Uterus (tissue), 4 donors: Measurements from ENCODE around the gene MT1B. TPM values are rescaled to one million over a fixed set of nuclear protein-coding genes. Genes with fewer than 3 reads are reported as not detected.

ENCODE experiments used
- DNase-seq, 2 donors: peaks; one replicate each; pipeline ENCODE4 v3.0.0-alpha.2; 2019 to 2020
- H3K27ac ChIP-seq, 2 donors: fragments of 200-600 bp; sonication (generic); 1 replicate in 1 of 2; 2 replicates in 1 of 2; pipeline ENCODE4 v1.5.1; 2016 to 2018
- H3K27me3 ChIP-seq, 2 donors: fragments of 200-600 bp; sonication (generic); one replicate each; pipeline ENCODE4 v1.5.1; 2018 to 2019; ENCODE audit warnings: control low read depth in 1 of 2
- H3K36me3 ChIP-seq, 2 donors: fragments of 200-600 bp; sonication (generic); one replicate each; pipeline ENCODE4 v1.5.1; 2019; ENCODE audit warnings: control low read depth in 1 of 2
- H3K4me1 ChIP-seq, 2 donors: fragments of 200-600 bp; sonication (generic); one replicate each; pipeline ENCODE4 v1.5.1; 2018 to 2019; ENCODE audit warnings: control low read depth in 1 of 2
- H3K4me3 ChIP-seq, 2 donors: fragments of 200-600 bp; sonication (generic); 1 replicate in 1 of 2; 2 replicates in 1 of 2; pipeline ENCODE4 v1.5.1; 2018 to 2019; ENCODE audit warnings: mild to moderate bottlenecking in 1 of 2
- H3K9me3 ChIP-seq, 2 donors: fragments of 200-600 bp; sonication (generic); one replicate each; pipeline ENCODE4 v1.5.1; 2019; ENCODE audit warnings: control low read depth in 1 of 2
- POLR2A ChIP-seq, 2 donors: fragments of 450-650 bp; IDR thresholded peaks; one replicate each; pipeline ENCODE4 v1.6.1; 2016; ENCODE audit warnings: antibody characterized with exemption in 2 of 2, mild to moderate bottlenecking in 1 of 2, moderate library complexity in 1 of 2
- intact Hi-C: fragments of 100-400 bp; cut with DNase I; formaldehyde crosslinking; loops from one replicate; pipeline ENCODE4 v1.15.1; 2023; ENCODE audit warnings: low total_unique reads
- total RNA-seq, 4 donors: library from RNA; depleted of rRNA in 3 of 4; stranded (reverse); fragments of >200 nt in 3 of 4; gene quantifications; one replicate each; pipeline versions ENCODE4 v1.1.0 to v1.2.4, GENCODE V29; 2014 to 2023
- TF ChIP-seq, protein P1 (sequence below), 4 experiments: fragments of 200-600 bp in 2 of 4; fragments of 450-650 bp in 2 of 4; sonication (generic) in 2 of 4; IDR thresholded peaks; one replicate each; pipeline ENCODE4 v1.5.1; 2016 to 2019; ENCODE audit warnings: antibody characterized with exemption in 4 of 4, mild to moderate bottlenecking in 2 of 4, moderate library complexity in 1 of 4
- donor health status: DM: yes; HTN: yes; CAD: no.

MT1B gene
- total RNA-seq, 4 donors from 2014 or later, result not detected

- no peaks in the 10 kb centered on the region for H3K9me3 ChIP-seq
- no peak for DNase-seq
- H3K36me3 ChIP-seq, result no peaks in the 10 kb centered on the region
- intact Hi-C loops, result no loop called here
- peaks cover 0 to 3% of the 10 kb centered on the region in 2 donors for H3K27me3 ChIP-seq
- H3K4me1 ChIP-seq, result no peaks in the 10 kb centered on the region
- no peak for TF ChIP-seq POLR2A (IDR thresholded peaks at IDR 0.05)
- TF ChIP-seq, protein P1, sequence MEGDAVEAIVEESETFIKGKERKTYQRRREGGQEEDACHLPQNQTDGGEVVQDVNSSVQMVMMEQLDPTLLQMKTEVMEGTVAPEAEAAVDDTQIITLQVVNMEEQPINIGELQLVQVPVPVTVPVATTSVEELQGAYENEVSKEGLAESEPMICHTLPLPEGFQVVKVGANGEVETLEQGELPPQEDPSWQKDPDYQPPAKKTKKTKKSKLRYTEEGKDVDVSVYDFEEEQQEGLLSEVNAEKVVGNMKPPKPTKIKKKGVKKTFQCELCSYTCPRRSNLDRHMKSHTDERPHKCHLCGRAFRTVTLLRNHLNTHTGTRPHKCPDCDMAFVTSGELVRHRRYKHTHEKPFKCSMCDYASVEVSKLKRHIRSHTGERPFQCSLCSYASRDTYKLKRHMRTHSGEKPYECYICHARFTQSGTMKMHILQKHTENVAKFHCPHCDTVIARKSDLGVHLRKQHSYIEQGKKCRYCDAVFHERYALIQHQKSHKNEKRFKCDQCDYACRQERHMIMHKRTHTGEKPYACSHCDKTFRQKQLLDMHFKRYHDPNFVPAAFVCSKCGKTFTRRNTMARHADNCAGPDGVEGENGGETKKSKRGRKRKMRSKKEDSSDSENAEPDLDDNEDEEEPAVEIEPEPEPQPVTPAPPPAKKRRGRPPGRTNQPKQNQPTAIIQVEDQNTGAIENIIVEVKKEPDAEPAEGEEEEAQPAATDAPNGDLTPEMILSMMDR (IDR thresholded peaks at IDR 0.05), result no peak
- no peak overlapping the region for H3K4me3 ChIP-seq
- H3K27ac ChIP-seq, result no peak overlapping the region
Observed at GRCh38 chr16:56647641-56648431, 3.9 kb upstream of the MT1B start.

GRCh38 chr16:56649271-56649670, 2.4 kb upstream of the MT1B start:
- no peak for DNase-seq
- H3K9me3 ChIP-seq, result no peaks in the 10 kb centered on the region
- intact Hi-C loops, result no loop called here
- H3K4me3 ChIP-seq, result no peak overlapping the region
- no peak for TF ChIP-seq POLR2A (IDR thresholded peaks at IDR 0.05)
- TF ChIP-seq, protein P1 (IDR thresholded peaks at IDR 0.05), result no peak
- H3K27me3 ChIP-seq, result peaks cover 0 to 3% of the 10 kb centered on the region in 2 donors
- no peaks in the 10 kb centered on the region for H3K4me1 ChIP-seq
- H3K36me3 ChIP-seq, result no peaks in the 10 kb centered on the region
- no peak overlapping the region for H3K27ac ChIP-seq

DNA sequence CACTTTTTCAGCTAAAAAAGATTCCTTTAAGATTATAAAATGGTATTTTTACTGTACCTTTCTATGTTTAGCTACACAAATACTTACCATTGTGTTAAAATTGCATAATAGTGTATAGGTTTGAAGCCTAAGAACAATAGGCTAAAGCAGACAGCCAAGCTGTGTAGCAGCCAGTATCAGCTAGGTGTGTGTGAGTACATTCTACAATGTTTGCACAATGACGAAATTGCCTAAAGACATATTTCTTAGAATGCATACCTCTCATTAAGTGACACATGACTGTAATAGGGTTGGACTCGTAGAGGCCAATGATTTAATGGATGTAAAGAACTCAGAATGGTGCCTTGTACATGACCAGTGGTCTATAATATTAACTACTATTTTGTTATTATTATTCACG, 1.9 kb upstream of the MT1B start:
- TF ChIP-seq, protein P1 (IDR thresholded peaks at IDR 0.05), result no peak
- no peak for TF ChIP-seq POLR2A (IDR thresholded peaks at IDR 0.05)
- no peak for DNase-seq
- H3K27me3 ChIP-seq, result peaks cover 0 to 3% of the 10 kb centered on the region in 2 donors
- intact Hi-C loops, result no loop called here
- no peaks in the 10 kb centered on the region for H3K36me3 ChIP-seq
- no peaks in the 10 kb centered on the region for H3K4me1 ChIP-seq
- no peak overlapping the region for H3K27ac ChIP-seq
- no peaks in the 10 kb centered on the region for H3K9me3 ChIP-seq
- H3K4me3 ChIP-seq, result no peak overlapping the region

- DNase-seq, result no peak
- TF ChIP-seq, protein P1 (IDR thresholded peaks at IDR 0.05), result no peak
- TF ChIP-seq POLR2A (IDR thresholded peaks at IDR 0.05), result no peak
- H3K4me3 ChIP-seq, result no peak overlapping the region
- H3K36me3 ChIP-seq, result no peaks in the 10 kb centered on the region
- peaks cover 0 to 3% of the 10 kb centered on the region in 2 donors for H3K27me3 ChIP-seq
- H3K9me3 ChIP-seq, result no peaks in the 10 kb centered on the region
- no peak overlapping the region for H3K27ac ChIP-seq
- intact Hi-C loops, result no loop called here
- H3K4me1 ChIP-seq, result no peaks in the 10 kb centered on the region
Observed at GRCh38 chr16:56652600-56652999, 914 bp downstream of the MT1B start.

DNA sequence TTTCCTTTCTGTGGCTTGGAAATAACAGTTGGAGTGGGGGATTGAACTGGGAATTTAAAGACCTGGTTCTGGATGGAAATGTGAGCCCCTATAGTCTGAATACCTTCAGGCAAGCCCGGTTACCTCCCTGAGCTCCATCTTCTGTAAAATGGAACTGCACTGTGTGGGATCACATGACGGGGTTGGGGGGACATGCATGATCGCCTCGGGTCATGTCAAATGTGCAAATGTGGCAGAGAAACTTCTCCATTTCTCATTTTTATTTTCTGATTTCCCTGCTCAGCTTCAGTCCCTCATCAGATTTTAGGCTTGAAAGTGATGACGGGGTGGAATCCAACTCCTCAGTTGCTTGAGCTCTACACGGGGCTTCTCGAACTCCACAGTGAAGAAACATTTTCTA, 1.5 kb downstream of the MT1B start:
- Histone ChIP-seq H3K27me3 (peaks cover 0 to 1% of the 10 kb centered on the region in 2 donors), H3K27ac (no peak overlapping the region), H3K4me1 (peaks cover 0 to 1% of the 10 kb centered on the region in 2 donors), H3K4me3 (no peak overlapping the region), H3K9me3 (no peaks in the 10 kb centered on the region), H3K36me3 (no peaks in the 10 kb centered on the region)
- no peak for TF ChIP-seq POLR2A (IDR thresholded peaks at IDR 0.05)
- TF ChIP-seq, protein P1 (IDR thresholded peaks at IDR 0.05), result no peak
- DNase-seq, result no peak
- intact Hi-C loops, result no loop called here
